Fibroblast of the conjunctiva (primary cell): ENCODE measurements around the gene ISL2.
"Not testable (repeated sequence)": the region's sequence is repeated elsewhere in the genome, so short reads cannot be mapped to it uniquely, and the experiment has no call there.

Source experiments
- DNase-seq: peaks from one replicate; pipeline ENCODE4 v3.0.0-alpha.2; 2010; ENCODE audit warnings: low read depth

ISL2 gene

DNA sequence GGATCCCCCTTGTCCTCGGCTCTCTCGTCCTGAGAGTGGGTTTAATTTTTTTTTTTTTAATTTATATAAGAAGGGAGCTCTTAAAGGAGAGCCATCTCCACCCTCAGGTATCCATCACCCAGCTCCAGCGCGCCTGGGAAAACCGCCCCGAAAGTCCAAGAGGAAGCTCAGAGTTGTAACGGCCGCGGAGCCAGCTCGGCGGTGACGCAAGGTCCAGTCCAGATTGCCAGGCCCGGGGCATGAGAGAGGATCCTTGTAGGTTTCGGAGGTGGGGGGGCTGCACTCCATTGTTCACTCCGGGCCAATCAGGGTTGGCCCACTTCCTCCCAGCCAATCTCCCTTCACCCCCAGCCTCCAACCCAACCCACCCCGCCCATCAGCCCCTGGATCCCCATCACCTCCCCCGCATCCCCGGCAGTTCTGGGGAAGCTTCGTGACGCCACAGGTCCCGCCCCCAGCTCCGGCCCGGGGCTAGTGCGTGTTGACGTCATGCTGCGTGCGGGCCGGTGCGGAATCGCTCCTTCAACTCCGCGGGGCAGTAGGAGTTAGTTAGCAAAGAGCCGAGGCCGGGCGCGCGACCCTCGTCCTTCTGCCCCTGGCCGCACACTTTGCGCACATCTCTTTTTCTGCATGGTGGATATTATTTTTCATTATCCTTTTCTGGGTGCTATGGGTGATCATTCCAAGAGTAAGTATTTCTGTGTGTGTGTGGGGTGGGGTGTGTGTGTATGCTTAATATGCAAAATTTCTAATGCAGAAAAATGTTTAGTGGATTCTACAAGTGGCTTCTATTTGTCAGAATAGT, at the start of gene ISL2:
TSS of gene ISL2 (plus strand) at position 520 of the 805 bp plus-strand sequence. CDS start at position 631, 111 bp downstream.
- DNase-seq, result peak; percentile 81

DNA sequence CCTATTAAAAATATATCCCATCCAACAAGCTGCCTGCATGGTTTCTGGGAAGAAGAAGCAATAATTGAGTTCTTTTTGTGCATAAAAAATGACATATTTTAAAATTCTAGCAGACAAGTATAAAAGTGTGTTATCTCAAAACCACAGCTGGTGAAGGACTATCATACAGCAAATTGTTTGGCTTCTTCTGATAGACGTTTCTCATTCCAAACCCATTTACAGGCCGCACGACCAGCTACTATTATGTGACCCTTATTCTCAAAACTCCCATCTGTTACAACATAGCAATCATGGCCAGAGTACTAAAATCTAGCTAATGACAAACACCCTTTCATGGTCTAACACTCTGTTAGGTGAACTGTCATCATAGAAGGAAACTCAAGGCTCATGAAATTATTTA, 47.0 kb upstream of the ISL2 start:
- no peak for DNase-seq

DNA sequence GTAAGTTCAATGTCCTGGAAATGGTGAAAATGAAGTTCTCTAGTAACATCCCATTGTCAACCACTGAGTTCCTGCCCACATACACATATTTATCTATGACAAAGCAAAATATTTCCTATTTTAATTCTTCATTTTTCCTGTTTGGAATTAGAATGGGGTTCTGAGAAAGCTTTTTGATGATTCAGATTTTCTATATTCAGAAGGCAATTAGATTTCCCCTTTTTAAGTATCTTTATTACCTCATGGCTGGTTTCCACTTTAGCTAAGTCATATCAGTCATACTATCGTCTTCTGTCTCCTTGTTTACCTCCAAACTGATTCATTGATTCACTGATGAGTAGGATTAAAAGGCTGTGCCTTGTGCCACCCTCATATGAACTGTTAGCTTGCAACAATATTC, 43.2 kb upstream of the ISL2 start:
- no peak for DNase-seq

DNA sequence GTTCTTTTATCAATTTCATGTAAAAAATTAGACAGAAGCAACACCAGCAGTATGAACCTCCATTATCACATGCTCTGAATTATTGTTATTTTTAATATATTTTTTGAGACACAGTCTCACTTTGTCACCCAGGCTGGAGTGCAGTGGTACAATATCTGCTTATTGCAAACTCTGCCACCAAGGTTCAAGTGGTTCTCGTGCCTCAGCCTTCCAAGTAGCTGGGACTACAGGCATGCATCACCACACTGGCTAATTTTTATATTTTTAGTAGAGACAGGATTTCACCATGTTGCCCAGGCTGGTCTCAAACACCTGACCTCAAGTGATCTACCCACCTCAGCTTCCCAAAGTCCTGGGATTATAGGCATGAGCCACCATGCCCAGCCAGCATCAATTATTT, 42.1 kb upstream of the ISL2 start:
- DNase-seq, result not testable (repeated sequence)

DNA sequence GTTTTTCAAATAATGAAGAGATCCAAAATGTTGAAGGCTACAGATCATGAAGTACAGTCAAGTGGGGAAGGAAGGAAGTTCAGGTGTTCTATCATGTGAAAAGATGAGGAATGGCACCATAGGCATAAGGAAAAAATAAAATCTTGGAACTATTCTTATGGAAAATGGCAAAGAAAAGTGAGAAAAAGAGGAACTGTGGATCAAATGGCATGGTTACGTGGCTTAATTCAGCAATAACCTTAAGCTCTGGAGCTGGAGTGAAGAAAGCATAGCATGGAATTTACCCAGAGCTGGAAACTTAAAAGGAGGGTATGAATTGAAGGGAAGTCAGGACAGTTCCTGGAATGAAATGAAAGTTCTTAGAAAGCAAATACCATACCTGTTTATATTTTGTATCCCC, 39.7 kb upstream of the ISL2 start:
- DNase-seq, result no peak

DNA sequence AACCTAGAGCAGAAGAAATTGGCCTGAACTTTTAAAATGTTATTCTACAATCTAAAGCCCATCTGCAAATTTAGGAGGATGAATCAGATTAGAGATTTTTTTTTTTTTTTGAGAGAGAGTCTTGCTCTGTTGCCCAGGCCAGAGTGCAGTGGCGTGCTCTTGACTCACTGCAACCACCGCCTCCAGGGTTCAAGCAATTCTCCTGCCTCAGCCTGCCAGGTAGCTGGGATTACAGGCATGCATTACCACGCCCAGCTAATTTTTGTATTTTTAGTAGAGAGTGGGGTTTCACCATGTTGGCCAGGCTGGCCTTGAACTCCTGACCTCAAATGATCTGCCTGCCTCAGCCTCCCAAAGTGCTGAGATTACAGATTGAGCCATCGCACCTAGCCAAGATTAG, 38.6 kb upstream of the ISL2 start:
- DNase-seq, result not testable (repeated sequence)

DNA sequence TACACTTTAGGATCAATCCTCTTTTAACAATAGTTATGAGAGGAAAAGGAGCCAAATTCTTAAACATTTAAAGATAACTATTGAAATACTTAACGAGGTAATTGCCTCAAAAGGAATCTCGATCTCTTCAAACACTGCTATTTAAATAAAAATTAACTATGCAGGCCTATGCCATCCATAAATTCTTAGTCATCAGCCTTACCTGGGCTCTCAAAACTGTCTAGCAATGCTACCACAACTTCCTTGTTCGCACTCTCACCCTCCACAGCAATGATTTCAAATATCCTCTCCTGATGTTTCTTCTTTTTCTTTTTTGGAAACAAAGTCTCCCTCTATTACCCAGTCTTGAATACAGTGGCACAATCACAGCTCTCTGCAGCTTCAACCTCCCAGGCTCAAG, 37.6 kb upstream of the ISL2 start:
- no peak for DNase-seq

GRCh38 chr15:76299786-76300185, 36.8 kb upstream of the ISL2 start:
- no peak for DNase-seq

DNA sequence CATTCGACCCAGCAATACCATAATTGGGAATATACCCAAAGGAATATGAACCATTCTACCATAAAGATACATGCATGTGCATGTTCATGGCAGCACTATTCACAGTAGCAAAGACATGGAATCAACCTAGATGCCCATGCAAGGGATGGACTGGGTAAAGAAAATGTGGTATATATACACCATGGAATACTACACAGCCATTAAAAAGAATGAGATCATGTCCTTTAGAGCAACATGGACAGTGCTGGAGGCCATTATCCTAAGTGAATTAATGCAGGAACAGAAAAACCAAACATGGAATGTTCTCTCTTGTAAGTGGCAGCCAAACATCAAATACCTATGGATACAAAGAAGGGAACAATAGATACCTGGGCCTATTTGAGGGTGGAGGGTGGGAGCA, 32.7 kb upstream of the ISL2 start:
- DNase-seq, result no peak

GRCh38 chr15:76309601-76310330, 26.8 kb upstream of the ISL2 start:
- DNase-seq, result no peak

DNA sequence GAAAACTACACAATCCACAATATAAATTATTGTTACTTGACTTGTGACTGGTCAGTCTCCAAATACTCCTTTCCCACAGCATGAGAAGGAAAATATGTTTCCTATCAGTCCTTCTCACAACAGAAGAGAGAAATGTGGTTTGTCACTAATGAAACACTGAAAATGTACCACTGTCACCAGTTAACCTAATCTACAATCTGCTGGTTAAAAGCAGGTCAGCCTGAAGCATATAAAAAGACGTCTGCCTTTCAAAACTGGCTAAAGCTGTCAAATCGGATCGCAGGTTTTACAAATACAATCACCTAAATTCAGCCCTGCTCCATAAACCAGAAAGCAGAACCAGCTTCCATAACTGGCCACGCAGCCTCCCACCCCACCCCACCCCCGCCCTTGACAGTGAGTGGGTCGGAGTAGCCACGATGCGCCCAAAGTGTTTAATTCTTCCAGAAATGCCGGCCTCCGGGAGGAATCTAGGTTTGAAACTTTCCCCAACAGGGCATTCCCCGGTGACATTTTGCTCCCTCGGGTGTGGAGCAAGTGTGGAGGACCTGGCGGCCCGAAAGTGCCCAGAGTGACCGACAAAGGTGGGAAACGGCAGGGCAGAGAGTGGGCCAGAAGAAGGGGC, 26.0 kb upstream of the ISL2 start:
- DNase-seq, result no peak

GRCh38 chr15:76311100-76311953, 25.2 kb upstream of the ISL2 start, which contains the start of gene ETFA:
TSS of gene ETFA (minus strand) at chr15:76311469. CDS start at chr15:76311388, 81 bp downstream.
- DNase-seq, result peak; percentile 94

DNA sequence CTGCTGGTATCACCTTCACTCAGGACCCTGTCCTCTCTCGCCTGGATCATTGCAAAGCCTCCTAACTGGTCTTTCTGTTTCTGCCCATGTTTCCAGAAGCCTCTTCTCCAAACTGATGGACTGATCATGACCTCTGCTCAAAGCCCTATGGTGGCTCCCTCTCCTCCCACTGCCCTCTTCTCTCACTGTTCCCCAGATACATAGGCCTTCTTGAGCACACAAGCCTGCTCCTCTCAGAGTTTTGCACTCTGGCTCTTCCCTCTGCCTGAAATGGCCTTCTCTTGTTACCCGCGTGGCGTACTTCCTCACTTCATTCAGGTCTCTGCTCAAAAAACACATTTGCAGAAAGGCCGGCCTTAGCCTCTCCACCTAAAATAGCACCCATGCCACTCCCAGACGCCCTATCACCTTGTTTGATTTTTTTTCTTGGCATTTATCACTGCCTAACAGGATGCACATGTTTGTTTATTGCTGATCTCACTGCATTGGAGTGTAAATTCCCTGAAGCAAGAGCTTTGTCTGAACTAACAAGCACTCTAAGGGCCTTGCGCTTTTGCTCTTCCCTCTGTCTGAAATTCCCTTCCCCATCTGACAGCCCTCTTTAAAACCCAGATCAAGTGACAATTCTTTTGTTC, 23.9 kb upstream of the ISL2 start:
- DNase-seq, result peak; percentile 33

DNA sequence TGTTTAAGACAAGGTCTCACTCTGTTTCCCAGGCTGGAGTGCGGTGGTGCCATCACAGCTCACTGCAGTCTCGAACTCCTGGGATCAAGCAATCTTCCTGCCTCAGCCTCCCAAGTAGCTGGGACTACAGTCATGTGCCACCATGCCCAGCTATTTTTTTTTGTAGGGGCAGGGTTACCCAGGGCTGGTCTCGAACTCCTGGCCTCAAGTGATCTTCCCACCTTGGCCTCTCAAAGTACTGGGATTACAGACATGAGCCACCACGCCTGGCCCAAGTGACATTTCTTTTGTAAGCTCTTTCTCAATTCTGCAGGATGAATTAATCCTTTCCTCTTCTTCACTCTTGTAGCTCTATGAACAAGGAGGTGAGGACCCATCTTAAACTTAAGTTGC, 23.4 kb upstream of the ISL2 start:
- DNase-seq, result not testable (repeated sequence)

- no peak for DNase-seq
These were observed 22.8 kb upstream of the ISL2 start for GRCh38 chr15:76313731-76314130.

DNA sequence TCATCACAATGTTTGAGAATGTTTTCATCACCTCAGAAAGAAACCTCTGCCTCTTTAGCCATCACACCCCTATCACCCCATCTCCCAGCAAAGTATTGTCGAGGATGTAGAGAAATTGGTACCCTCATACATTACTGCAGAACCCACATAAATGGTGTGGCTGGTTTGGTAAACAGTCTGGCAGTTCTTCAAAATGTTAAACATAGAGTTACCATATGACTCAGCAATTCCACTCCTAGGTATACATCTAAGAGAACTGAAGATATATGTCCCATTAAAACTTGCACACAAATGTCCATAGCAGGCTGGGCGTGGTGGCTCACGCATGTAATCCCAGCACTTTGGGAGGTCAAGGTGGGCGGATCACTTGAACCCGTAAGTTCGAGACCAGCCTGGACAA, 16.6 kb upstream of the ISL2 start:
- no peak for DNase-seq

- no peak for DNase-seq
These were observed 15.4 kb upstream of the ISL2 start for GRCh38 chr15:76321171-76321570.

- DNase-seq, result no peak
These were observed 15.0 kb upstream of the ISL2 start for GRCh38 chr15:76321602-76322001.

DNA sequence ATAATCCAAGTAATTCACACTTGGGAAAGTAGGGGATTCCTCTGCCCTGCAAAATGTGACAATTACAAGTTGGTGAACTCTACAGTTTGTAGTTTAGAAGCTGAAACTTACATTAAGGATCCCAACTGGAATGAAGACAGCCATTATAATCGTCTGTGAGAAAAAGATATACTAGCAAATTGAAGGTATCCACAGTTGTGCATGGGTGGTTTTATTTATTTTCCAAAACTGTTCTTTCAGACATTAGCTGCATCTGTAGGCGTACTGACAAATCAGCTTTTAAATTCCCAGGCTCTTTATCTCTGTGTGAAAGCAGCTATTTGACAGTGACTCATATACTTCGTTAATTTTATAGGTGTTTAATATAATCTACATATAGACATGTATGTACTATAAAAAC, 12.5 kb upstream of the ISL2 start:
- DNase-seq, result no peak

GRCh38 chr15:76325704-76326103, 10.9 kb upstream of the ISL2 start:
- no peak for DNase-seq
